K562 (cell line): ENCODE results near the gene CUTA. TPM values are rescaled to one million over a fixed set of nuclear protein-coding genes. Genes with fewer than 3 reads are reported as not detected.

Source experiments
- BCL6 ChIP-seq: fragments of 250-450 bp; sonication (Bioruptor Pico); IDR thresholded peaks from 2 replicates; pipeline ENCODE4 v1.4.0; 2020
- CBFA2T2 ChIP-seq: fragments of 450-650 bp; conservative IDR thresholded peaks from 2 replicates; pipeline ENCODE4 v1.6.1; 2017; ENCODE audit warnings: mild to moderate bottlenecking
- CTCF ChIP-seq, 3 experiments: IDR thresholded peaks in 2 of 3; conservative IDR thresholded peaks in 1 of 3; 2 replicates each; pipeline ENCODE4 v1.5.1; 2011 to 2012; ENCODE audit warnings: low read length in 3 of 3, mild to moderate bottlenecking in 3 of 3, control low read depth in 2 of 3, improper control_type of control experiment in 1 of 3, inconsistent platforms in 1 of 3, low read depth in 1 of 3, mixed read lengths in 1 of 3, moderate library complexity in 1 of 3; ENCODE audit not compliant: insufficient read depth in 2 of 3
- DDX20 ChIP-seq: fragments of 450-650 bp; IDR thresholded peaks from 2 replicates; pipeline ENCODE4 v1.6.1; 2016; ENCODE audit warnings: missing genetic modification characterization, low read depth, mild to moderate bottlenecking, missing compliant biosample characterization, moderate library complexity
- ELF2 ChIP-seq: fragments of 250-450 bp; sonication (Bioruptor Pico); IDR thresholded peaks from 2 replicates; pipeline ENCODE4 v1.5.0; 2021; ENCODE audit warnings: mild to moderate bottlenecking
- EZH2 ChIP-seq: IDR thresholded peaks from 2 replicates; pipeline ENCODE4 v1.6.1; 2012; ENCODE audit warnings: low read depth, mild to moderate bottlenecking, inconsistent platforms, low read length, borderline replicate concordance
- FOXJ2 ChIP-seq: fragments of 200-800 bp; sonication (Bioruptor generic); IDR thresholded peaks from 2 replicates; pipeline ENCODE4 v1.6.1; 2016; ENCODE audit warnings: missing genetic modification characterization, missing compliant biosample characterization
- HDAC8 ChIP-seq: fragments of 450-650 bp; IDR thresholded peaks from 2 replicates; pipeline ENCODE4 v1.6.1; 2016; ENCODE audit warnings: mild to moderate bottlenecking, missing genetic modification characterization, moderate library complexity, missing compliant biosample characterization
- HLTF ChIP-seq: fragments of 450-650 bp; IDR thresholded peaks from 2 replicates; pipeline ENCODE4 v1.6.1; 2016
- ILK ChIP-seq: fragments of 450-650 bp; IDR thresholded peaks from 2 replicates; pipeline ENCODE4 v1.6.1; 2016; ENCODE audit warnings: missing genetic modification characterization, low read depth, mild to moderate bottlenecking, missing compliant biosample characterization, moderate library complexity, borderline replicate concordance
- SAFB2 ChIP-seq: fragments of 200-400 bp; formaldehyde crosslinking; IDR thresholded peaks from 2 replicates; pipeline ENCODE4 v1.6.1; 2018; ENCODE audit warnings: borderline replicate concordance, low read length, low read depth, moderate library complexity; ENCODE audit not compliant: severe bottlenecking
- SREBF2 ChIP-seq: sonication (generic); formaldehyde crosslinking; IDR thresholded peaks from 2 replicates; pipeline ENCODE4 v1.4.0; 2020; ENCODE audit warnings: mild to moderate bottlenecking, missing genetic modification reagents
- ZNF23 ChIP-seq: fragments of 250-450 bp; sonication (Bioruptor Pico); IDR thresholded peaks from 2 replicates; pipeline ENCODE4 v1.4.0; 2020; ENCODE audit warnings: mild to moderate bottlenecking
- ZNF551 ChIP-seq: fragments of 250-450 bp; sonication (Bioruptor Pico); IDR thresholded peaks from 2 replicates; pipeline ENCODE4 v1.5.0; 2021; ENCODE audit warnings: mild to moderate bottlenecking, moderate library complexity
- ZNF583 ChIP-seq: fragments of 250-450 bp; sonication (Bioruptor Pico); IDR thresholded peaks from 2 replicates; pipeline ENCODE4 v1.4.0; 2020
- ZNF76 ChIP-seq: fragments of 250-450 bp; sonication (Bioruptor Pico); IDR thresholded peaks from 2 replicates; pipeline ENCODE4 v1.4.0; 2020; ENCODE audit warnings: mild to moderate bottlenecking, moderate library complexity, borderline replicate concordance
- ZNF766 ChIP-seq: fragments of 200-800 bp; sonication (Bioruptor generic); conservative IDR thresholded peaks from 2 replicates; pipeline ENCODE4 v1.6.1; 2016; ENCODE audit warnings: missing genetic modification characterization, missing compliant biosample characterization
- polyA plus RNA-seq, 8 experiments: library from polyadenylated mRNA; depleted of rRNA in 4 of 8; stranded (reverse) in 5 of 8; unstranded in 3 of 8; fragments of >200 nt; fragmentation: Nextera tagmentation in 2 of 8; fragmentation: Illumina TruSeq in 1 of 8; extraction: Ambion mirVana in 2 of 8; extraction: Trizol in 1 of 8; gene quantifications; 2 replicates each; pipeline versions ENCODE4 v1.2.1 to v1.2.3, GENCODE V29; 2011 to 2014; ENCODE audit warnings: inconsistent platforms in 1 of 8, missing spikeins in 1 of 8
- total RNA-seq, 7 experiments: library from RNA; depleted of rRNA in 6 of 7; stranded (reverse); fragments of >200 nt in 6 of 7; fragmentation: Illumina TruSeq in 2 of 7; extraction: Trizol in 2 of 7; gene quantifications; 2 replicates each; pipeline versions ENCODE4 v1.2.1 to v1.2.3, GENCODE V29; 2011 to 2021; ENCODE audit warnings: low replicate concordance in 1 of 7
- TF ChIP-seq, protein P1 (sequence below): fragments of 250-450 bp; sonication (Bioruptor Pico); IDR thresholded peaks from 2 replicates; pipeline ENCODE4 v1.5.0; 2022; ENCODE audit warnings: mild to moderate bottlenecking

The CUTA gene
- total and polyA plus RNA-seq, 9 of the 15 experiments (the other 6 are each of a cell fraction or from before 2014, with no cell fraction given), result 166 to 682 (median 310) TPM

- TF ChIP-seq, protein P1, sequence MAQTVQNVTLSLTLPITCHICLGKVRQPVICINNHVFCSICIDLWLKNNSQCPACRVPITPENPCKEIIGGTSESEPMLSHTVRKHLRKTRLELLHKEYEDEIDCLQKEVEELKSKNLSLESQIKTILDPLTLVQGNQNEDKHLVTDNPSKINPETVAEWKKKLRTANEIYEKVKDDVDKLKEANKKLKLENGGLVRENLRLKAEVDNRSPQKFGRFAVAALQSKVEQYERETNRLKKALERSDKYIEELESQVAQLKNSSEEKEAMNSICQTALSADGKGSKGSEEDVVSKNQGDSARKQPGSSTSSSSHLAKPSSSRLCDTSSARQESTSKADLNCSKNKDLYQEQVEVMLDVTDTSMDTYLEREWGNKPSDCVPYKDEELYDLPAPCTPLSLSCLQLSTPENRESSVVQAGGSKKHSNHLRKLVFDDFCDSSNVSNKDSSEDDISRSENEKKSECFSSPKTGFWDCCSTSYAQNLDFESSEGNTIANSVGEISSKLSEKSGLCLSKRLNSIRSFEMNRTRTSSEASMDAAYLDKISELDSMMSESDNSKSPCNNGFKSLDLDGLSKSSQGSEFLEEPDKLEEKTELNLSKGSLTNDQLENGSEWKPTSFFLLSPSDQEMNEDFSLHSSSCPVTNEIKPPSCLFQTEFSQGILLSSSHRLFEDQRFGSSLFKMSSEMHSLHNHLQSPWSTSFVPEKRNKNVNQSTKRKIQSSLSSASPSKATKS (CRISPR knock-in tag), result no peak
- TF ChIP-seq SAFB2, result no peak
- no peak for TF ChIP-seq ZNF76 (CRISPR knock-in tag)
- TF ChIP-seq DDX20, result no peak
- no peak for TF ChIP-seq BCL6
- TF ChIP-seq ZNF583, result no peak
- TF ChIP-seq ZNF23 (CRISPR knock-in tag), result no peak
- TF ChIP-seq CBFA2T2, result no peak
- peak; percentile 25; the same call in 1 of the 2 replicates for TF ChIP-seq ELF2
- TF ChIP-seq ZNF766, result no peak
- TF ChIP-seq ILK, result no peak
- no peak for TF ChIP-seq SREBF2 (CRISPR knock-in tag)
- TF ChIP-seq CTCF (IDR thresholded peaks at IDR 0.05 in 2 of 3, conservative IDR thresholded peaks at IDR 0.05 in 1 of 3; ENCODE audit: insufficient read depth in 2 of 3, low read depth in 1 of 3, low read length in 3 of 3), result 0 out of 6 replicates have a peak, but pooled peaks of 1 of the 3 experiments have one; percentile 1
- no peak for TF ChIP-seq EZH2
- 0 out of 2 replicates have a peak, but pooled peaks have one; percentile 32 for TF ChIP-seq HDAC8 (tag)
- no peak for TF ChIP-seq HLTF
- TF ChIP-seq ZNF551 (CRISPR knock-in tag), result no peak
- no peak for TF ChIP-seq FOXJ2 (tag)
Measured at GRCh38 chr6:33410050-33410710, 7.7 kb downstream of the CUTA start (continued).
